Karpas-422 (cell line): ENCODE data around the gene PTPRM. TPM values are rescaled to one million over a fixed set of nuclear protein-coding genes. Genes with fewer than 3 reads are reported as not detected.

Experiments
- DNase-seq: peaks from one replicate; pipeline ENCODE4 v3.0.0-alpha.2; 2015
- H2AFZ ChIP-seq: fragments of 200-600 bp; sonication (generic); 2 replicates; pipeline ENCODE4 v1.6.1; 2014; ENCODE audit warnings: antibody characterized with exemption, low read length, mixed read lengths
- H3K27ac ChIP-seq: fragments of 200-600 bp; sonication (generic); 2 replicates; pipeline ENCODE4 v1.5.1; 2014; ENCODE audit warnings: mild to moderate bottlenecking, low read length, moderate library complexity
- H3K27me3 ChIP-seq: fragments of 200-600 bp; sonication (generic); 2 replicates; pipeline ENCODE4 v1.6.1; 2014; ENCODE audit warnings: low read length, mixed read lengths
- H3K36me3 ChIP-seq: fragments of 200-600 bp; sonication (generic); 2 replicates; pipeline ENCODE4 v1.6.1; 2014; ENCODE audit warnings: low read length, mixed read lengths; ENCODE audit not compliant: insufficient read depth
- H3K4me1 ChIP-seq: fragments of 200-600 bp; sonication (generic); 2 replicates; pipeline ENCODE4 v1.6.1; 2014; ENCODE audit warnings: mild to moderate bottlenecking, low read length, mixed read lengths
- H3K4me2 ChIP-seq: fragments of 200-600 bp; sonication (generic); 2 replicates; pipeline ENCODE4 v1.6.1; 2014; ENCODE audit warnings: low read length, low read depth, mild to moderate bottlenecking; ENCODE audit not compliant: poor library complexity, severe bottlenecking
- H3K4me3 ChIP-seq: fragments of 200-600 bp; sonication (generic); 2 replicates; pipeline ENCODE4 v1.5.1; 2014; ENCODE audit warnings: mild to moderate bottlenecking, antibody characterized with exemption, low read length, mixed read lengths
- H3K79me2 ChIP-seq: fragments of 200-600 bp; sonication (generic); 2 replicates; pipeline ENCODE4 v1.6.1; 2014; ENCODE audit warnings: mild to moderate bottlenecking, low read length, mixed read lengths
- H3K9ac ChIP-seq: fragments of 200-600 bp; sonication (generic); 2 replicates; pipeline ENCODE4 v1.6.0; 2014; ENCODE audit warnings: low read length
- H3K9me2 ChIP-seq: fragments of 200-600 bp; sonication (generic), shearing (Covaris generic); replicated peaks from 2 replicates; pipeline ENCODE4 v1.6.0; 2014; ENCODE audit warnings: mild to moderate bottlenecking, low read length, moderate library complexity; ENCODE audit not compliant: insufficient read depth
- H3K9me3 ChIP-seq: fragments of 300-700, 200-600 bp; sonication (generic); 2 replicates; pipeline ENCODE4 v1.6.1; 2014; ENCODE audit warnings: low read length, mixed read lengths
- H4K20me1 ChIP-seq: fragments of 200-600 bp; sonication (generic); 2 replicates; pipeline ENCODE4 v1.6.1; 2014; ENCODE audit warnings: mild to moderate bottlenecking, antibody characterized with exemption, low read length, low read depth; ENCODE audit not compliant: insufficient read depth
- total RNA-seq: library from RNA; depleted of rRNA; stranded (reverse); fragments of >200 nt; shearing (Covaris generic); gene quantifications from 2 replicates; pipeline ENCODE4 v1.2.3, GENCODE V29; 2014; ENCODE audit warnings: low replicate concordance

The PTPRM gene
- total RNA-seq, 1 experiment from 2014 or later: not detected

- Histone ChIP-seq H3K9me2 (no peaks in the 10 kb centered on the region), H3K79me2 (no peaks in the 10 kb centered on the region), H3K4me3 (no peak overlapping the region), H3K9ac (no peak overlapping the region), H3K9me3 (no peaks in the 10 kb centered on the region), H3K4me1 (peaks cover 25% of the 10 kb centered on the region), H3K27me3 (no peaks in the 10 kb centered on the region), H2AFZ (no peak overlapping the region), H4K20me1 (no peaks in the 10 kb centered on the region), H3K4me2 (no peak overlapping the region), H3K27ac (no peak overlapping the region), H3K36me3 (no peaks in the 10 kb centered on the region)
- DNase-seq: no peak
Observed at GRCh38 chr18:8330575-8330974, 763.5 kb downstream of the PTPRM start.

DNA sequence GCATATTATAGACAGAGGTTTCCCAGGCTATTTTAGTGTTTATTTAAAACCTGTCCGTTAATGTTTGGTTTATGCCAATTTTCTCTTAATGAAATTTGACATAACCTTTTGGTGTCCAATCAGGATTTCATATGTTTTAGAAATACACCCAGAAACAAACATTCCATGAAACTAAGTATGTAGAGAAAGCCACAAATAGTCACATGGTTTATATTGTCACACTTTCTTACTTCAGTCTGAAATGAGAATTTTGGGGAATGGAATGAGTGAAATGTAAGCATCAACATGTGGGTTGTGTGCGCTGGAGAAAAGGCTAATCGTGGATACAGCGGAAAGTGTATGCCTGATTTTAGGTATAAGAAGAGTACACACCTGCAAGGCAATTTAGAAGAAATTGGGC lies 765.2 kb downstream of the PTPRM start:
- no peak overlapping the region for H3K27ac ChIP-seq
- H3K9me3 ChIP-seq: no peaks in the 10 kb centered on the region
- H3K79me2 ChIP-seq: no peaks in the 10 kb centered on the region
- H4K20me1 ChIP-seq: no peaks in the 10 kb centered on the region
- H2AFZ ChIP-seq: no peak overlapping the region
- no peaks in the 10 kb centered on the region for H3K36me3 ChIP-seq
- peaks cover 23% of the 10 kb centered on the region for H3K4me1 ChIP-seq
- DNase-seq: no peak
- H3K9me2 ChIP-seq: no peaks in the 10 kb centered on the region
- no peak overlapping the region for H3K9ac ChIP-seq
- no peak overlapping the region for H3K4me2 ChIP-seq
- H3K4me3 ChIP-seq: no peak overlapping the region
- H3K27me3 ChIP-seq: no peaks in the 10 kb centered on the region

- H3K4me1 ChIP-seq: peaks cover 7% of the 10 kb centered on the region
- no peak overlapping the region for H3K27ac ChIP-seq
- no peaks in the 10 kb centered on the region for H3K9me2 ChIP-seq
- H2AFZ ChIP-seq: no peak overlapping the region
- no peaks in the 10 kb centered on the region for H3K9me3 ChIP-seq
- no peaks in the 10 kb centered on the region for H3K79me2 ChIP-seq
- no peak overlapping the region for H3K9ac ChIP-seq
- no peaks in the 10 kb centered on the region for H3K36me3 ChIP-seq
- H3K4me2 ChIP-seq: no peak overlapping the region
- H4K20me1 ChIP-seq: no peaks in the 10 kb centered on the region
- H3K27me3 ChIP-seq: no peaks in the 10 kb centered on the region
- DNase-seq: no peak
- no peak overlapping the region for H3K4me3 ChIP-seq
Observed at GRCh38 chr18:8333961-8334360, 766.8 kb downstream of the PTPRM start.

- no peaks in the 10 kb centered on the region for H3K27me3 ChIP-seq
- H3K79me2 ChIP-seq: no peaks in the 10 kb centered on the region
- H3K9ac ChIP-seq: no peak overlapping the region
- no peaks in the 10 kb centered on the region for H3K4me1 ChIP-seq
- H3K27ac ChIP-seq: no peak overlapping the region
- no peak overlapping the region for H3K4me3 ChIP-seq
- no peak overlapping the region for H2AFZ ChIP-seq
- no peaks in the 10 kb centered on the region for H3K9me2 ChIP-seq
- no peaks in the 10 kb centered on the region for H3K9me3 ChIP-seq
- no peaks in the 10 kb centered on the region for H3K36me3 ChIP-seq
- H4K20me1 ChIP-seq: no peaks in the 10 kb centered on the region
- H3K4me2 ChIP-seq: no peak overlapping the region
- no peak for DNase-seq
Observed at GRCh38 chr18:8337211-8337610, 770.1 kb downstream of the PTPRM start.

DNA sequence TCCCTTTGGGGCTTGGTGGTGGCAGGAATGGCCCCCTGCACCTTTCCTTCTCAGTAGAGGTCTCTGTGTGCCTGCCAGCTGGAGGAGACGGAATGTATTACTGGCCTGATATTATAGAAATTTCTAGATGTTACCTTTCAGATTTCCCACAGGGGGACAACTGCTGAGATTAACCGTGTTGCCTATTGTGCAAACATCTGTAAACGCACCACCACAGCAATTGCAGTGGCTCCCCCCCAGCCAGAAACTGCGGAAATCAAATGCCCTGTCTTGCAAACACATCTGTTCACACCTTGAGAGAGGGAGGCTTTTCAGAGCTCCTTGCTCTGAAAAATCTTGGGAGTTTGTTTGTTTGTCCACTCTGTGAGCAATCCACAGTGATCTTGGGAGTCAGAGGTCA lies 772.1 kb downstream of the PTPRM start:
- Histone ChIP-seq H3K27me3 (no peaks in the 10 kb centered on the region), H3K4me2 (no peak overlapping the region), H4K20me1 (no peaks in the 10 kb centered on the region), H3K4me3 (no peak overlapping the region), H3K36me3 (no peaks in the 10 kb centered on the region), H3K79me2 (no peaks in the 10 kb centered on the region), H2AFZ (no peak overlapping the region), H3K9ac (no peak overlapping the region), H3K9me2 (no peaks in the 10 kb centered on the region), H3K4me1 (no peaks in the 10 kb centered on the region), H3K27ac (no peak overlapping the region), H3K9me3 (no peaks in the 10 kb centered on the region)
- no peak for DNase-seq

DNA sequence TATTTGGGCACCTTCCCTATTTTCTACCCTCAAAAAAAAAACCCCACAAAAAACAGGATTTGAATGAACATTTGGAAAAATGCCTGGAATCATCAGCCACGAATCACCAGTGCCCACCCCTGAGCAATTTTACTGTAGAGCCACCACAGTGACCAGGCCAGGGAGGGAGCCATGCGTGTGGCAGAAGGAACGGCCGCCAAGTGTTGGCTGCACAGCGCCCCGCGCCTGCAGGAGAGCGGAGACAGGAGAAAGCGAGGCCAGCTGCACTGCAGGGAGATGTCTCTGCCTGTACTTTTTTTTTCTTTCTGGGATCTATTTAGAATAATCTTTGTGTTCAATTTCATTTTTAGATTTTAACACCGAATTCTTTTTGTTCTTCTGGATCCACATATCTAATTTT lies 772.8 kb downstream of the PTPRM start:
- no peak overlapping the region for H3K4me2 ChIP-seq
- H3K36me3 ChIP-seq: no peaks in the 10 kb centered on the region
- H3K4me3 ChIP-seq: no peak overlapping the region
- no peak for DNase-seq
- no peak overlapping the region for H2AFZ ChIP-seq
- no peaks in the 10 kb centered on the region for H3K79me2 ChIP-seq
- no peaks in the 10 kb centered on the region for H3K9me2 ChIP-seq
- H3K4me1 ChIP-seq: no peaks in the 10 kb centered on the region
- H4K20me1 ChIP-seq: no peaks in the 10 kb centered on the region
- no peak overlapping the region for H3K9ac ChIP-seq
- no peak overlapping the region for H3K27ac ChIP-seq
- no peaks in the 10 kb centered on the region for H3K9me3 ChIP-seq
- no peaks in the 10 kb centered on the region for H3K27me3 ChIP-seq

DNA sequence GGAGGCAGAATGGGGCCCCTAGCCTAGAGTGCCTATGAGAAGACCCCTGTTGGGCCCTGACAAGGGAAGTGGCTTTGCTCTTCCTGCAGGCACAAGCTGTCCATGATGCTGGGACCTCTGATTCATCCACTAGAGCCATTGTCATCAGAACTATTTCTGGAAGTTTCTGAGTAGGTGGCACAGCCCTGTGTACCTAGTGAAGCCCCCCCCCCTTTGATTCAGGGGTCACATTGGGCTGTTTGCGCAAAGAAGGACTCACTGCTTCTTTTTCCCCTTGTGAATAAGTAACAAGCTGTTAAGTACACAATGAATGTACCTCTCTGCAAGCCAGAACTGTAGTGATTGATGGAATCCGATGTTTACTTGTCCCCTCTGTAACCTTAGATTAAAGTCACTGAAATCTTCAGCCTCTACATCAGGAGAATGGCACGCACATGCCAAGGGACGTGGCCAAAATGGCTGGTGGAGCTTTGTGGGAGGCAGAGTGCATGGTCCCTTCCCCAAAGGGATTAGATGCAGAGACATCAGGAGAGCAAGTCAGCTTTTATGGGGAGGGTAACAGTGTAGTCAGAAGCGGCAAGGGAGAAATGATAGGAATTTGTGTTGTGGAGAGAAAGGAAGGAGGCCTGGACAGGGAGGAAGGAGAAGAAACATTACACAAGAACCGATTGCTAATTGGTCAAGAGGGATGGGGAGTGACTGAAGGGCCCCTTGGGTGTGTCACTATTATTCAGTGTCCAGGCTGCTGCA lies 774.5 kb downstream of the PTPRM start:
- H3K4me1 ChIP-seq: no peaks in the 10 kb centered on the region
- H3K27ac ChIP-seq: no peak overlapping the region
- no peak overlapping the region for H3K9ac ChIP-seq

GRCh38 chr18:8348051-8348720 lies 781.1 kb downstream of the PTPRM start:
- Histone ChIP-seq H2AFZ (no peak overlapping the region), H3K4me3 (no peak overlapping the region), H4K20me1 (no peaks in the 10 kb centered on the region), H3K9ac (no peak overlapping the region), H3K4me1 (no peaks in the 10 kb centered on the region), H3K9me2 (no peaks in the 10 kb centered on the region), H3K27me3 (no peaks in the 10 kb centered on the region), H3K4me2 (no peak overlapping the region), H3K9me3 (no peaks in the 10 kb centered on the region), H3K27ac (no peak overlapping the region), H3K79me2 (no peaks in the 10 kb centered on the region), H3K36me3 (no peaks in the 10 kb centered on the region)
- no peak for DNase-seq

More for the DNA sequence above, 774.5 kb downstream of the PTPRM start:
- H3K4me3 ChIP-seq: no peak overlapping the region
- no peaks in the 10 kb centered on the region for H3K79me2 ChIP-seq
- H2AFZ ChIP-seq: no peak overlapping the region
- H3K36me3 ChIP-seq: no peaks in the 10 kb centered on the region
- H3K9me3 ChIP-seq: no peaks in the 10 kb centered on the region
- no peak for DNase-seq
- H3K4me2 ChIP-seq: no peak overlapping the region
- H3K27me3 ChIP-seq: no peaks in the 10 kb centered on the region
- H4K20me1 ChIP-seq: no peaks in the 10 kb centered on the region
- no peaks in the 10 kb centered on the region for H3K9me2 ChIP-seq
